ENCODE results near the gene RTN1. TPM values are rescaled to one million over a fixed set of nuclear protein-coding genes. Genes with fewer than 3 reads are reported as not detected.

RTN1 gene
- total RNA-seq, 2 experiments from 2014 or later, result not detected

GRCh38 chr14:59871166-59871495 lies 555 bp upstream of the RTN1 start:
- no peak for DNase-seq
- Mint-ChIP-seq H3K36me3 (no peaks in the 10 kb centered on the region), H3K27me3 (peaks cover 60% of the 10 kb centered on the region), H3K9me3 (ENCODE audit: low read depth) (no peaks in the 10 kb centered on the region), H3K4me1 (peaks cover 6% of the 10 kb centered on the region), H3K27ac (no peak overlapping the region), H3K4me3 (no peak overlapping the region)
- CTCF ChIA-PET, result no interaction called here
- ATAC-seq, result no peak

- no peak overlapping the region for H3K27ac Mint-ChIP-seq
- peaks cover 73% of the 10 kb centered on the region for H3K27me3 Mint-ChIP-seq
- DNase-seq (no peak), ATAC-seq (no peak)
- H3K4me3 Mint-ChIP-seq, result peak overlapping the region; percentile 28
- H3K4me1 Mint-ChIP-seq, result peaks cover 6% of the 10 kb centered on the region
- CTCF ChIA-PET, result interaction anchor here (0.7 kb wide), 1 partner anchor 28 kb away, joined by 3 read pairs; no protein-coding TSS in a partner anchor
- no peaks in the 10 kb centered on the region for H3K9me3 Mint-ChIP-seq (ENCODE audit: low read depth)
- no peaks in the 10 kb centered on the region for H3K36me3 Mint-ChIP-seq
Observed at GRCh38 chr14:59869381-59870255, 958 bp downstream of the RTN1 start.

GRCh38 chr14:59868021-59868420 lies 2.6 kb downstream of the RTN1 start:
- peaks cover 63% of the 10 kb centered on the region for H3K27me3 Mint-ChIP-seq
- no peaks in the 10 kb centered on the region for H3K9me3 Mint-ChIP-seq (ENCODE audit: low read depth)
- CTCF ChIA-PET, result no interaction called here
- no peak overlapping the region for H3K4me3 Mint-ChIP-seq
- peaks cover 6% of the 10 kb centered on the region for H3K4me1 Mint-ChIP-seq
- DNase-seq (no peak), ATAC-seq (no peak)
- no peak overlapping the region for H3K27ac Mint-ChIP-seq
- no peaks in the 10 kb centered on the region for H3K36me3 Mint-ChIP-seq

- H3K27ac Mint-ChIP-seq, result no peak overlapping the region
- no peaks in the 10 kb centered on the region for H3K4me1 Mint-ChIP-seq
- CTCF ChIA-PET, result no interaction called here
- peaks cover 28% of the 10 kb centered on the region for H3K27me3 Mint-ChIP-seq
- no peak for DNase-seq
- peaks cover 7% of the 10 kb centered on the region for H3K9me3 Mint-ChIP-seq (ENCODE audit: low read depth)
- no peak for ATAC-seq
- no peaks in the 10 kb centered on the region for H3K36me3 Mint-ChIP-seq
- H3K4me3 Mint-ChIP-seq, result no peak overlapping the region
Observed at GRCh38 chr14:59863806-59864525, 6.6 kb downstream of the RTN1 start.

- no peaks in the 10 kb centered on the region for H3K4me1 Mint-ChIP-seq
- no peak overlapping the region for H3K4me3 Mint-ChIP-seq
- H3K27ac Mint-ChIP-seq, result no peak overlapping the region
- CTCF ChIA-PET, result no interaction called here
- peaks cover 2% of the 10 kb centered on the region for H3K27me3 Mint-ChIP-seq
- H3K36me3 Mint-ChIP-seq, result no peaks in the 10 kb centered on the region
- peaks cover 7% of the 10 kb centered on the region for H3K9me3 Mint-ChIP-seq (ENCODE audit: low read depth)
- DNase-seq (no peak), ATAC-seq (no peak)
Observed at GRCh38 chr14:59857328-59857727, 13.2 kb downstream of the RTN1 start.

- CTCF ChIA-PET, result no interaction called here
- H3K9me3 Mint-ChIP-seq (ENCODE audit: low read depth), result no peaks in the 10 kb centered on the region
- no peaks in the 10 kb centered on the region for H3K4me1 Mint-ChIP-seq
- peaks cover 2% of the 10 kb centered on the region for H3K27me3 Mint-ChIP-seq
- H3K27ac Mint-ChIP-seq, result no peak overlapping the region
- no peak for DNase-seq
- no peak for ATAC-seq
- no peaks in the 10 kb centered on the region for H3K36me3 Mint-ChIP-seq
- no peak overlapping the region for H3K4me3 Mint-ChIP-seq
Observed at GRCh38 chr14:59852350-59852749, 18.2 kb downstream of the RTN1 start.

- DNase-seq (no peak), ATAC-seq (no peak)
- H3K4me3 Mint-ChIP-seq, result no peak overlapping the region
- no peak overlapping the region for H3K27ac Mint-ChIP-seq
- H3K27me3 Mint-ChIP-seq, result peaks cover 2% of the 10 kb centered on the region
- CTCF ChIA-PET, result no interaction called here
- H3K36me3 Mint-ChIP-seq, result no peaks in the 10 kb centered on the region
- no peaks in the 10 kb centered on the region for H3K9me3 Mint-ChIP-seq (ENCODE audit: low read depth)
- H3K4me1 Mint-ChIP-seq, result no peaks in the 10 kb centered on the region
Observed at GRCh38 chr14:59850458-59850857, 20.1 kb downstream of the RTN1 start.

- H3K4me1 Mint-ChIP-seq, result no peaks in the 10 kb centered on the region
- no peaks in the 10 kb centered on the region for H3K27me3 Mint-ChIP-seq
- no peaks in the 10 kb centered on the region for H3K9me3 Mint-ChIP-seq (ENCODE audit: low read depth)
- ATAC-seq (no peak), DNase-seq (no peak)
- CTCF ChIA-PET, result no interaction called here
- no peak overlapping the region for H3K4me3 Mint-ChIP-seq
- no peaks in the 10 kb centered on the region for H3K36me3 Mint-ChIP-seq
- H3K27ac Mint-ChIP-seq, result no peak overlapping the region
Observed at GRCh38 chr14:59849411-59850130, 21.0 kb downstream of the RTN1 start.

GRCh38 chr14:59848671-59849070 lies 21.9 kb downstream of the RTN1 start:
- ATAC-seq (no peak), DNase-seq (no peak)
- no peak overlapping the region for H3K4me3 Mint-ChIP-seq
- no peaks in the 10 kb centered on the region for H3K4me1 Mint-ChIP-seq
- no peaks in the 10 kb centered on the region for H3K36me3 Mint-ChIP-seq
- H3K27me3 Mint-ChIP-seq, result no peaks in the 10 kb centered on the region
- no peak overlapping the region for H3K27ac Mint-ChIP-seq
- CTCF ChIA-PET, result no interaction called here
- H3K9me3 Mint-ChIP-seq (ENCODE audit: low read depth), result no peaks in the 10 kb centered on the region

- Mint-ChIP-seq H3K36me3 (no peaks in the 10 kb centered on the region), H3K27ac (no peak overlapping the region), H3K4me1 (no peaks in the 10 kb centered on the region), H3K4me3 (no peak overlapping the region), H3K27me3 (no peaks in the 10 kb centered on the region), H3K9me3 (ENCODE audit: low read depth) (no peaks in the 10 kb centered on the region)
- ATAC-seq (no peak), DNase-seq (no peak)
- CTCF ChIA-PET, result no interaction called here
Observed at GRCh38 chr14:59847711-59848110, 22.9 kb downstream of the RTN1 start.

- CTCF ChIA-PET, result no interaction called here
- Mint-ChIP-seq H3K4me3 (no peak overlapping the region), H3K4me1 (no peaks in the 10 kb centered on the region), H3K36me3 (no peaks in the 10 kb centered on the region), H3K27me3 (no peaks in the 10 kb centered on the region), H3K27ac (no peak overlapping the region), H3K9me3 (ENCODE audit: low read depth) (no peaks in the 10 kb centered on the region)
- DNase-seq (no peak), ATAC-seq (no peak)
Observed at GRCh38 chr14:59846595-59846994, 24.0 kb downstream of the RTN1 start.

GRCh38 chr14:59845245-59845644 lies 25.3 kb downstream of the RTN1 start:
- Mint-ChIP-seq H3K9me3 (ENCODE audit: low read depth) (no peaks in the 10 kb centered on the region), H3K27me3 (peaks cover 6% of the 10 kb centered on the region), H3K4me3 (no peak overlapping the region), H3K36me3 (no peaks in the 10 kb centered on the region), H3K27ac (no peak overlapping the region), H3K4me1 (no peaks in the 10 kb centered on the region)
- DNase-seq (no peak), ATAC-seq (no peak)
- CTCF ChIA-PET, result no interaction called here

- Mint-ChIP-seq H3K36me3 (no peaks in the 10 kb centered on the region), H3K9me3 (ENCODE audit: low read depth) (no peaks in the 10 kb centered on the region), H3K4me1 (no peaks in the 10 kb centered on the region), H3K27ac (no peak overlapping the region), H3K4me3 (no peak overlapping the region), H3K27me3 (peaks cover 10% of the 10 kb centered on the region)
- DNase-seq (no peak), ATAC-seq (no peak)
- CTCF ChIA-PET, result no interaction called here
Observed at GRCh38 chr14:59844186-59844812, 26.3 kb downstream of the RTN1 start.

Data from activated CD8-positive, alpha-beta memory T cell treated with anti-CD3 and anti-CD28 coated beads, Interleukin-2, amount 10 ng/mL, durations not matched to agents 7 days and 5 days (primary cell).